K562 (cell line): Measurements from ENCODE around the gene ZDHHC11B. TPM values are rescaled to one million over a fixed set of nuclear protein-coding genes. Genes with fewer than 3 reads are reported as not detected.
A peak's percentile ranks its signal among the peaks of the same experiment; 100 is the strongest.
"Not testable (repeated sequence)": the region's sequence is repeated elsewhere in the genome, so short reads cannot be mapped to it uniquely, and the experiment has no call there.

Experiments
- ATAC-seq: fragments of 200-7000 bp; cut with Tn5 transposase; 3 replicates; pipeline ENCODE4 v1.9.1; 2020; ENCODE audit warnings: moderate library complexity
- BruUV-seq: library from RNA; stranded (reverse); fragments of 400-500 nt; replicated peaks from 2 replicates; lab custom pipeline; 2021; lab: Mats Ljungman, UMichigan
- CTCF ChIA-PET: fragments of 300-600 bp; formaldehyde crosslinking; extraction: SDS; loops from one replicate; lab custom pipeline; 2021; ENCODE audit warnings: low intra/inter-chr PET ratio; lab: Yijun Ruan, JAX
- POLR2A ChIA-PET: fragments of 300-600, 350-650 bp; sonication (Branson Sonifier 250); formaldehyde crosslinking; extraction: SDS; loops from one replicate; lab custom pipeline; 2021; ENCODE audit warnings: antibody characterized with exemption, inconsistent platforms; lab: Yijun Ruan, JAX
- DNase-seq, 4 experiments: peaks; one replicate each; pipeline versions ENCODE4 v3.0.0 to v3.0.0-alpha.2; 2011 to 2018; ENCODE audit warnings: low spot score in 3 of 4, mixed read lengths in 3 of 4; ENCODE audit errors: extremely low read depth in 1 of 4
- FAIRE-seq: peaks from 2 replicates; lab custom pipeline; 2011; peaks lifted over from hg19 to GRCh38; lab: Jason Lieb, UNC
- H2AFZ ChIP-seq: 2 replicates; pipeline ENCODE4 v1.6.0; 2011; ENCODE audit warnings: low read depth, low read length, control low read depth, inconsistent platforms
- H3K27ac ChIP-seq: fragments of 200-600 bp; 3 replicates; pipeline ENCODE4 v1.8.0; 2011; ENCODE audit warnings: low read depth, mild to moderate bottlenecking, control low read depth, inconsistent platforms, low read length, moderate library complexity, mixed read lengths; ENCODE audit errors: extremely low read depth
- H3K27me3 ChIP-seq, 2 experiments: fragments of 300-600 bp in 1 of 2; 2 replicates in 1 of 2; 3 replicates in 1 of 2; pipeline versions ENCODE4 v1.6.0 to v1.8.0; 2011; ENCODE audit warnings: inconsistent platforms in 2 of 2, low read length in 2 of 2, mild to moderate bottlenecking in 1 of 2, mixed read lengths in 1 of 2, moderate library complexity in 1 of 2; ENCODE audit not compliant: control insufficient read depth in 2 of 2, insufficient read depth in 2 of 2
- H3K36me3 ChIP-seq: fragments of 300-600 bp; 3 replicates; pipeline ENCODE4 v1.8.0; 2011; ENCODE audit warnings: mild to moderate bottlenecking, low read length, inconsistent platforms; ENCODE audit not compliant: control insufficient read depth, insufficient read depth
- H3K4me1 ChIP-seq, 2 experiments: fragments of 200-600 bp in 1 of 2; replicated peaks in 1 of 2; 2 replicates in 1 of 2; 3 replicates in 1 of 2; pipeline versions ENCODE4 v1.5.1 to v1.8.0; 2011; ENCODE audit warnings: inconsistent platforms in 2 of 2, low read length in 2 of 2, mild to moderate bottlenecking in 1 of 2, mixed read lengths in 1 of 2, moderate library complexity in 1 of 2; ENCODE audit not compliant: control insufficient read depth in 2 of 2, insufficient read depth in 2 of 2
- H3K4me2 ChIP-seq: 2 replicates; pipeline ENCODE4 v1.6.1; 2011; ENCODE audit warnings: low read length, control low read depth, inconsistent platforms, mixed read lengths; ENCODE audit not compliant: insufficient read depth
- H3K4me3 ChIP-seq: fragments of 200-600 bp; sonication (generic), shearing (Covaris generic); 2 replicates; pipeline ENCODE4 v1.5.1; 2016; ENCODE audit warnings: control low read depth, inconsistent platforms
- H3K79me2 ChIP-seq: fragments of 200-600 bp; 3 replicates; pipeline ENCODE4 v1.8.0; 2011; ENCODE audit warnings: low read length, inconsistent platforms; ENCODE audit not compliant: control insufficient read depth, insufficient read depth
- H3K9ac ChIP-seq, 2 experiments: 2 replicates each; pipeline versions ENCODE4 v1.6.0 to v1.6.1; 2011; ENCODE audit warnings: low read depth in 2 of 2, low read length in 2 of 2, control low read depth in 1 of 2, inconsistent platforms in 1 of 2, mild to moderate bottlenecking in 1 of 2, mixed read lengths in 1 of 2; ENCODE audit not compliant: insufficient read depth in 1 of 2
- H3K9me1 ChIP-seq: one replicate; pipeline ENCODE4 v1.6.0; 2011; ENCODE audit warnings: inconsistent platforms, mild to moderate bottlenecking, low read length, moderate library complexity; ENCODE audit not compliant: control insufficient read depth, insufficient read depth
- H3K9me3 ChIP-seq: replicated peaks from 2 replicates; pipeline ENCODE4 v1.5.1; 2011; ENCODE audit warnings: low read depth, low read length, inconsistent platforms; ENCODE audit not compliant: control insufficient read depth, insufficient read depth
- H4K20me1 ChIP-seq: replicated peaks from 2 replicates; pipeline ENCODE4 v1.6.1; 2011; ENCODE audit warnings: low read length, inconsistent platforms, mixed read lengths; ENCODE audit not compliant: control insufficient read depth, insufficient read depth
- HNRNPLL ChIP-seq: fragments of 200-400 bp; formaldehyde crosslinking; IDR thresholded peaks from 2 replicates; pipeline ENCODE4 v1.6.1; 2017; ENCODE audit warnings: low read length, low read depth, mild to moderate bottlenecking; ENCODE audit not compliant: poor library complexity, severe bottlenecking
- MYNN ChIP-seq, 2 experiments: sonication (generic); formaldehyde crosslinking in 1 of 2; IDR thresholded peaks; 2 replicates each; pipeline versions ENCODE4 v1.5.0 to v1.6.1; 2016 to 2020; ENCODE audit warnings: antibody characterized with exemption in 1 of 2, missing genetic modification reagents in 1 of 2
- PRMT5 ChIP-seq: sonication (generic); formaldehyde crosslinking; IDR thresholded peaks from 2 replicates; pipeline ENCODE4 v1.5.0; 2020; ENCODE audit warnings: missing genetic modification reagents
- ZBTB7A ChIP-seq: IDR thresholded peaks from 2 replicates; pipeline ENCODE4 v1.6.1; 2011; ENCODE audit warnings: low read depth, mild to moderate bottlenecking, low read length, moderate library complexity, borderline replicate concordance; ENCODE audit not compliant: control insufficient read depth
- WGBS: fragments of 100-300 bp; shearing (Covaris generic); methylation state at CpG from one replicate; pipeline ENCODE4 v1.1.6; 2016; ENCODE audit warnings: low coverage, mixed read lengths; ENCODE audit not compliant: insufficient coverage; ENCODE audit errors: missing lambda C conversion rate; 5-methylcytosine and 5-hydroxymethylcytosine counted together
- in situ Hi-C: fragments of 300-500 bp; cut with MboI; formaldehyde crosslinking; loops from 4 replicates; pipeline ENCODE4 v1.15.0; 2018; ENCODE audit warnings: inconsistent platforms, mixed read lengths
- intact Hi-C: fragments of 100-400 bp; cut with micrococcal nuclease; formaldehyde crosslinking; loops from 2 replicates; pipeline ENCODE4 v1.14.2; 2022
- polyA plus RNA-seq, 8 experiments: library from polyadenylated mRNA; depleted of rRNA in 4 of 8; stranded (reverse) in 5 of 8; unstranded in 3 of 8; fragments of >200 nt; fragmentation: Nextera tagmentation in 2 of 8; fragmentation: Illumina TruSeq in 1 of 8; extraction: Ambion mirVana in 2 of 8; extraction: Trizol in 1 of 8; gene quantifications; 2 replicates each; pipeline versions ENCODE4 v1.2.1 to v1.2.3, GENCODE V29; 2011 to 2014; ENCODE audit warnings: inconsistent platforms in 1 of 8, missing spikeins in 1 of 8
- total RNA-seq, 7 experiments: library from RNA; depleted of rRNA in 6 of 7; stranded (reverse); fragments of >200 nt in 6 of 7; fragmentation: Illumina TruSeq in 2 of 7; extraction: Trizol in 2 of 7; gene quantifications; 2 replicates each; pipeline versions ENCODE4 v1.2.1 to v1.2.3, GENCODE V29; 2011 to 2021; ENCODE audit warnings: low replicate concordance in 1 of 7

The ZDHHC11B gene
- total and polyA plus RNA-seq, 9 of the 15 experiments (the other 6 are each of a cell fraction or from before 2014, with no cell fraction given) = 0.03 to 0.23 (median 0.15) TPM; not detected in 3

GRCh38 chr5:692529-693041 is 91.9 kb downstream of the ZDHHC11B start:
- POLR2A ChIA-PET = not testable (repeated sequence)

GRCh38 chr5:691817-692528 is 92.6 kb downstream of the ZDHHC11B start:
- CTCF ChIA-PET = no interaction called here
- ATAC-seq (no peak), DNase-seq (no peak), FAIRE-seq (no peak)
- Histone ChIP-seq H3K27me3 (0 out of 5 replicates have a peak, but pooled peaks cover 0 to under 1% of the 10 kb centered on the region in 2 experiments), H2AFZ (no peak overlapping the region), H3K9me3 (no peaks in the 10 kb centered on the region), H3K36me3 (no peaks in the 10 kb centered on the region), H3K4me2 (no peak overlapping the region), H3K4me3 (no peak overlapping the region), H4K20me1 (no peaks in the 10 kb centered on the region), H3K9ac (no peak overlapping the region), H3K79me2 (no peaks in the 10 kb centered on the region), H3K9me1 (no peaks in the 10 kb centered on the region), H3K4me1 (peaks cover 0 to 19% of the 10 kb centered on the region in 2 experiments; a peak in 2 of 5 replicates), H3K27ac (no peak overlapping the region)
- WGBS = 0% methylated on average over 1 of the region's 2 CpGs
- peak; percentile 98 for TF ChIP-seq MYNN (IDR thresholded peaks at IDR 0.05)
- no peak for TF ChIP-seq MYNN (CRISPR knock-in tag; IDR thresholded peaks at IDR 0.05)
- no peak for TF ChIP-seq PRMT5 (CRISPR knock-in tag)
- intact Hi-C loops (no loop called here), in situ Hi-C loops (no loop called here)
- POLR2A ChIA-PET = no interaction called here
- BruUV-seq = no TSS peak

More at GRCh38 chr5:692529-693041, 91.9 kb downstream of the ZDHHC11B start:
- H3K4me2 ChIP-seq, CTCF ChIA-PET, H3K9me1 ChIP-seq, H3K27ac ChIP-seq, H3K36me3 ChIP-seq, H4K20me1 ChIP-seq, H3K27me3 ChIP-seq, intact Hi-C loops, in situ Hi-C loops, H3K79me2 ChIP-seq, H3K9me3 ChIP-seq, H3K9ac ChIP-seq, BruUV-seq, FAIRE-seq: not testable (repeated sequence)
- ATAC-seq (peak; percentile 21; the same call in 2 of the 3 replicates), DNase-seq (peak in 2 of 4 experiments; percentile 8 to 15)
- peaks cover 0 to 19% of the 10 kb centered on the region in 2 experiments; a peak in 2 of 5 replicates for H3K4me1 ChIP-seq
- peak; percentile 8; the same call in 1 of the 2 replicates for TF ChIP-seq ZBTB7A
- peak; percentile 61 for TF ChIP-seq HNRNPLL
- H3K4me3 ChIP-seq = peak overlapping the region; percentile 24; the same call in 1 of the 2 replicates
- 0% methylated on average over 9 of the region's 41 CpGs for WGBS
- H2AFZ ChIP-seq = 0 out of 2 replicates have a peak overlapping the region, but pooled peaks have one; percentile 32

- DNase-seq = not testable (repeated sequence)
Measured at GRCh38 chr5:691049-691448, 93.5 kb downstream of the ZDHHC11B start.

More at GRCh38 chr5:691049-691448, 93.5 kb downstream of the ZDHHC11B start:
- H3K27me3 ChIP-seq, H3K27ac ChIP-seq, in situ Hi-C loops, intact Hi-C loops, ATAC-seq, H4K20me1 ChIP-seq, H3K79me2 ChIP-seq, H3K9ac ChIP-seq, CTCF ChIA-PET, H3K4me3 ChIP-seq, BruUV-seq, H3K4me2 ChIP-seq, H3K36me3 ChIP-seq, POLR2A ChIA-PET, H3K9me1 ChIP-seq, H3K9me3 ChIP-seq, FAIRE-seq, H2AFZ ChIP-seq: not testable (repeated sequence)
- WGBS = no CpG with 5 or more reads among the region's 23 CpGs
- H3K4me1 ChIP-seq = peaks cover 0 to 19% of the 10 kb centered on the region in 2 experiments; a peak in 2 of 5 replicates
